HG03175 (cell line): ENCODE data around the gene RBM12.
"Not testable (repeated sequence)": the region's sequence is repeated elsewhere in the genome, so short reads cannot be mapped to it uniquely, and the experiment has no call there.

Experiments used
- ATAC-seq: cut with Tn5 transposase; IDR thresholded peaks from one replicate; pipeline ENCODE4 v1.9.1; 2021; ENCODE audit warnings: mild to moderate bottlenecking, moderate library complexity; ENCODE audit not compliant: unreplicated experiment

RBM12 gene

GRCh38 chr20:35664466-35665206, at the start of gene RBM12, which contains the start of gene CPNE1:
TSS of gene RBM12 (minus strand) at chr20:35664900. CDS start at chr20:35655322, 9,578 bp downstream.
TSS of gene CPNE1 (minus strand) at chr20:35664900. CDS start at chr20:35632923, 31,977 bp downstream.
- peak; percentile 85 for ATAC-seq

DNA sequence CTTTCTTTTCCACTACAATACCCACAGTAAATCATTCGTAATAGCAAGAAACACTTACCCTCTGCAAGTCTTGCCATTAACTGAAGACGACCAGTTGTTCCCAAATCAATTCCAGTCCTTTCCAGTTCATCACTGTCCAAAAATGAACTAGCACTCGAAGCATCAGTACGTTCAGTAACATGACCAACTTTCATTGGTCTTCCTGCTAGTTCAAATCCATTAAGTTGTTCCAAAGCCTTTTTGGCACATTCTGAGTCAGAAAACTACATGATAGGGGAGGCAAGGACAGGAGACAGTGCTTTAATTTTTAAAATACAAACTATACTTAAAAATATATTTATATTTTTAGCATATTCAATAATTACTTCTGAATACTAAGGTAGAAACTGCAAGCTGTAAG, 49.4 kb upstream of the RBM12 start:
- ATAC-seq: no peak

- not testable (repeated sequence) for ATAC-seq
These were observed 48.4 kb upstream of the RBM12 start for GRCh38 chr20:35713120-35713519.

- no peak for ATAC-seq
These were observed 47.0 kb upstream of the RBM12 start for GRCh38 chr20:35711588-35712209.

DNA sequence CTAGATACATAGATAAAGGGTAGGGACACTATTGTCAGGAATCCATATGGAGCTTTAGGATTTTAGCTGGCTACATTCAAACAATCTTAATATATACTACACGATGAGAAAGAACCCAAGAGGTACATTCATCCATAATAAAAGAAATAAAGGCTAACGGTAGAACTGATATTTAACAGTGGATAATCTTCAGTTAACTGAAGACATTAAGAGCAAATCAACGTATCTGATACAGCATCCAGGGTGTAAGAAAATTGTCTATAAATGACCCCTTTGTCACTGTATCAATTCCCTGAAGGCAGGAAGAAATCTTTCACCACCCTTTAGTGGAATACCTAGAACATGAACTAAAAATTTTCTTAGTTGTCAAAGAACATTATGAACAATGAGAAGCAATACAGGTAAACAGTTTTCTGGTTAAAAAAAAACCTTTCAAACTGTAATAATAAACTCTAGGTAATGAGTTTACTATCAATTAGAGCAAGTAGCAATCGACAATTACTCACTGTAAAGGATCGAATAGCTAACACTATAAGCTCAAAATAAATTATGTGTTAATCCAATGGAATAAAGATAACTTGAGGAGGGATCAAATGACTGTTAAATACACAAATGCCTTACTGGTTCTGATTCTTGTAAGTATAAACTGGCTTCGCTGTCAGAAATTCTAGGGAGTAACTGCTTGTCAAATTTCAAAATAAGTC, 46.3 kb upstream of the RBM12 start:
- no peak for ATAC-seq

GRCh38 chr20:35710039-35710438, 45.3 kb upstream of the RBM12 start:
- ATAC-seq: no peak

GRCh38 chr20:35709259-35709658, 44.6 kb upstream of the RBM12 start:
- no peak for ATAC-seq

- ATAC-seq: no peak
These were observed 43.8 kb upstream of the RBM12 start for GRCh38 chr20:35708502-35708901.

GRCh38 chr20:35706591-35707529, 42.2 kb upstream of the RBM12 start:
- ATAC-seq: not testable (repeated sequence)

DNA sequence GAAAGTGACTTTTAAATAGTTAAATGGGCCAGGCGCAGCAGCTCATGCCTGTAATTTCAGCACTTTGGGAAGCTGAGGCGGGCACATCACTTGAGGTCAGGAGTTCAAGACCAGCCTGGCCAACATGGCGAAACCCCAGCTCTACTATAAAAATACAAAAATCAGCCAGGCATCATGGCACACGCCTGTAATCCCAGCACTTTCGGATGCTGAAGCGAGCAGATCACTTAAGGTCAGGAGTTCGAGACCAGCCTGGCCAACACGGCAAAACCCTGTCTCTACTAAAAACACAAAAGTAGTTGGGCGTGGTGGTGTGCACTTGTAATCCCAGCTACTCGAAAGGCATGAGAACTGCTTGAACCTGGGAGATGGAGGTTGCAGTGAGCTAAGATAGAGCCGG, 41.2 kb upstream of the RBM12 start:
- not testable (repeated sequence) for ATAC-seq

GRCh38 chr20:35704514-35705261, 40.0 kb upstream of the RBM12 start:
- ATAC-seq: no peak

DNA sequence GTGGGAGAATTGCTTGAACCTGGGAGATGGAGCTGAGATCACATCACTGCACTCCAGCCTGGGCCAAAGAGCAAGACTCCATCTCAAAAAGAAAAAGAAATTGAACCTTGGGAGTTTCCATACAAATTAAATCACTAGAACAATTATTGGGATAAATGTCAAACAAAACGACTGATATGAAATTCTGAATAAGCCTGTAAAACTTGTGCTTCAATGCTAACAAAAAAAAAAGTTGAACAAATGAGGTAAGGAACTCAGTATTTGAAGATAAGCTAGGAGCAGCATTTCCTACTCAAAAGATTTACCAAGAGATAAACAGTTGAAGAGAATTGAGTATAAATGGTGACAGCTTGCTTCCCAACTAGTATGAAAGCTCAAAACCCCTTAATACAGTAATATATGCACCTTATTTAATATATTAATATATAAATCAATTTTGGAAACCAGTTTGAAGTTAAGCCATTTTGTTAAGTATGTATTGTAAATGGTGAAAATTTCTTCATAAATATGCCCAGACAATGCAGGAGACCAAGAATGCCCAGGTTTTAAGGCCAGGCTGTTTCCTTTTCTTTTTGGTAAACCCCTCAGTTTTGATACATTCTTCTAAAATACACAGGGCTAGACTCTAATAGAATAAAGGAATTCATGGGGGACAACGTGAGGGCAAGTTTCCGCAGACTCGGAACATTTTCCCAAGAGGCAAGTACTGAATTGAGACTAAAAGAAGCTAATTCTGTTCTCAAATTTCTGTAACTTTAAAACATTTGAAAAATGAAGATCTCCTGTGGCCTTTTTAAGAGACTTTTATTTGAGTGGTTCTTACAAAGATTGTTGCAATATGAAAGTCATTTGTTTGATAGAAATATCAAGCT, 38.4 kb upstream of the RBM12 start:
- no peak for ATAC-seq

- ATAC-seq: no peak
These were observed 37.5 kb upstream of the RBM12 start for GRCh38 chr20:35702051-35702823.

GRCh38 chr20:35700625-35701148, 36.0 kb upstream of the RBM12 start:
- ATAC-seq: no peak

- no peak for ATAC-seq
These were observed 35.4 kb upstream of the RBM12 start for GRCh38 chr20:35699957-35700624.

- peak; percentile 87 for ATAC-seq
These were observed 34.6 kb upstream of the RBM12 start, which contains the start of the genes NFS1 and ROMO1 for GRCh38 chr20:35699127-35699956. TSS of gene NFS1 (minus strand) at chr20:35699352. CDS start at chr20:35699288, 64 bp downstream. TSS of gene ROMO1 (plus strand) at chr20:35699405. CDS start at chr20:35699633, 228 bp downstream.
